PC-3 (cell line): ENCODE results near the gene KCNC3. TPM values are rescaled to one million over a fixed set of nuclear protein-coding genes. Genes with fewer than 3 reads are reported as not detected.

ENCODE experiments used
- ATAC-seq: fragments of 200-7000 bp; cut with Tn5 transposase; 2 replicates; pipeline ENCODE4 v1.9.1; 2020; ENCODE audit warnings: mild to moderate bottlenecking, moderate library complexity
- BruUV-seq: library from RNA; stranded (reverse); fragments of 400-500 nt; replicated peaks from 2 replicates; lab custom pipeline; 2021; lab: Mats Ljungman, UMichigan
- CTCF ChIA-PET: fragments of 300-600 bp; sonication (Branson Sonifier 250); formaldehyde crosslinking; loops from one replicate; lab custom pipeline; 2022; ENCODE audit warnings: antibody characterized with exemption; lab: Charles Lee
- POLR2A ChIA-PET: fragments of 300-600 bp; sonication (Branson Sonifier 250); formaldehyde crosslinking; loops from one replicate; lab custom pipeline; 2022; ENCODE audit warnings: antibody characterized with exemption; ENCODE audit not compliant: unreplicated experiment; lab: Charles Lee
- DNase-seq: peaks from one replicate; pipeline ENCODE4 v3.0.0-alpha.2; 2015
- H2AFZ ChIP-seq: fragments of 300-600 bp; sonication (generic); 2 replicates; pipeline ENCODE4 v1.6.0; 2016; ENCODE audit warnings: antibody characterized with exemption, low read length
- H3F3A ChIP-seq: fragments of 300-600 bp; sonication (generic); one replicate; pipeline ENCODE4 v1.6.0; 2017; ENCODE audit warnings: antibody characterized with exemption, low read length, control low read depth, mild to moderate bottlenecking; ENCODE audit not compliant: unreplicated experiment
- H3K27ac ChIP-seq: fragments of 300-600 bp; sonication (generic); 2 replicates; pipeline ENCODE4 v1.5.1; 2016; ENCODE audit warnings: mild to moderate bottlenecking, low read length
- H3K27me3 ChIP-seq: fragments of 300-600 bp; sonication (generic); 2 replicates; pipeline ENCODE4 v1.6.1; 2016; ENCODE audit warnings: low read length, mixed read lengths
- H3K36me3 ChIP-seq: fragments of 300-600 bp; sonication (generic); 2 replicates; pipeline ENCODE4 v1.6.1; 2016; ENCODE audit warnings: low read depth, mixed run types, low read length, mixed read lengths
- H3K4me1 ChIP-seq: fragments of 300-600 bp; sonication (generic); 2 replicates; pipeline ENCODE4 v1.5.1; 2016; ENCODE audit warnings: low read length; ENCODE audit not compliant: insufficient read depth
- H3K4me2 ChIP-seq: fragments of 300-600 bp; sonication (generic); 2 replicates; pipeline ENCODE4 v1.6.0; 2016; ENCODE audit warnings: low read length
- H3K4me3 ChIP-seq: fragments of 300-600 bp; sonication (generic); 2 replicates; pipeline ENCODE4 v1.5.1; 2016; ENCODE audit warnings: mild to moderate bottlenecking, low read length, mixed read lengths
- H3K79me2 ChIP-seq: fragments of 300-600 bp; sonication (generic); 2 replicates; pipeline ENCODE4 v1.6.1; 2017; ENCODE audit warnings: low read length, mixed read lengths
- H3K9ac ChIP-seq: fragments of 300-600 bp; sonication (generic); 2 replicates; pipeline ENCODE4 v1.6.0; 2016; ENCODE audit warnings: mild to moderate bottlenecking, low read length
- H3K9me2 ChIP-seq: fragments of 300-600 bp; sonication (generic); replicated peaks from 2 replicates; pipeline ENCODE4 v1.6.1; 2016; ENCODE audit warnings: mixed run types, low read length, mixed read lengths
- H3K9me3 ChIP-seq: fragments of 300-600 bp; sonication (generic); 2 replicates; pipeline ENCODE4 v1.6.1; 2016; ENCODE audit warnings: low read length, mixed read lengths
- H4K20me1 ChIP-seq: fragments of 300-600 bp; sonication (generic); 2 replicates; pipeline ENCODE4 v1.6.1; 2016; ENCODE audit warnings: low read length, mixed read lengths
- EZH2 ChIP-seq: fragments of 300-600 bp; sonication (generic); IDR thresholded peaks from one replicate; pipeline ENCODE4 v1.6.1; 2017; ENCODE audit warnings: antibody characterized with exemption, mild to moderate bottlenecking, low read length; ENCODE audit not compliant: unreplicated experiment
- EZH2phosphoT487 ChIP-seq: fragments of 300-600 bp; sonication (generic); IDR thresholded peaks from 2 replicates; pipeline ENCODE4 v1.6.1; 2018; ENCODE audit warnings: mild to moderate bottlenecking, antibody characterized with exemption, low read length, borderline replicate concordance
- intact Hi-C: fragments of 100-400 bp; cut with micrococcal nuclease; formaldehyde crosslinking; loops from 2 replicates; pipeline ENCODE4 v1.9.0; 2023
- total RNA-seq: library from RNA; depleted of rRNA; stranded (reverse); fragments of >200 nt; gene quantifications from 2 replicates; pipeline ENCODE4 v1.2.3, GENCODE V29; 2014
- TF ChIP-seq, protein P1 (sequence below): fragments of 300-600 bp; sonication (generic); conservative IDR thresholded peaks from 2 replicates; pipeline ENCODE4 v1.5.1; 2017; ENCODE audit warnings: antibody characterized with exemption, low read depth, mild to moderate bottlenecking, low read length

Gene KCNC3
- total RNA-seq, 1 experiment from 2014 or later, result 3.1 TPM

- POLR2A ChIA-PET, result no interaction called here
- Histone ChIP-seq H3K4me1 (peaks cover 12% of the 10 kb centered on the region; the same call in 1 of the 2 replicates), H2AFZ (no peak overlapping the region), H4K20me1 (peaks cover 13% of the 10 kb centered on the region; the same call in 1 of the 2 replicates), H3K27ac (no peak overlapping the region), H3K4me3 (no peak overlapping the region; the same call in 1 of the 2 replicates), H3K9ac (no peak overlapping the region), H3K9me3 (no peaks in the 10 kb centered on the region), H3K9me2 (no peaks in the 10 kb centered on the region), H3K27me3 (no peaks in the 10 kb centered on the region), H3K4me2 (peak overlapping the region; percentile 57), H3F3A (no peaks in the 10 kb centered on the region), H3K36me3 (no peaks in the 10 kb centered on the region), H3K79me2 (no peaks in the 10 kb centered on the region)
- intact Hi-C loops, result no loop called here
- peak; percentile 87 for DNase-seq
- TF ChIP-seq EZH2, result no peak
- TF ChIP-seq, protein P1, sequence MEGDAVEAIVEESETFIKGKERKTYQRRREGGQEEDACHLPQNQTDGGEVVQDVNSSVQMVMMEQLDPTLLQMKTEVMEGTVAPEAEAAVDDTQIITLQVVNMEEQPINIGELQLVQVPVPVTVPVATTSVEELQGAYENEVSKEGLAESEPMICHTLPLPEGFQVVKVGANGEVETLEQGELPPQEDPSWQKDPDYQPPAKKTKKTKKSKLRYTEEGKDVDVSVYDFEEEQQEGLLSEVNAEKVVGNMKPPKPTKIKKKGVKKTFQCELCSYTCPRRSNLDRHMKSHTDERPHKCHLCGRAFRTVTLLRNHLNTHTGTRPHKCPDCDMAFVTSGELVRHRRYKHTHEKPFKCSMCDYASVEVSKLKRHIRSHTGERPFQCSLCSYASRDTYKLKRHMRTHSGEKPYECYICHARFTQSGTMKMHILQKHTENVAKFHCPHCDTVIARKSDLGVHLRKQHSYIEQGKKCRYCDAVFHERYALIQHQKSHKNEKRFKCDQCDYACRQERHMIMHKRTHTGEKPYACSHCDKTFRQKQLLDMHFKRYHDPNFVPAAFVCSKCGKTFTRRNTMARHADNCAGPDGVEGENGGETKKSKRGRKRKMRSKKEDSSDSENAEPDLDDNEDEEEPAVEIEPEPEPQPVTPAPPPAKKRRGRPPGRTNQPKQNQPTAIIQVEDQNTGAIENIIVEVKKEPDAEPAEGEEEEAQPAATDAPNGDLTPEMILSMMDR, result no peak
- TF ChIP-seq EZH2phosphoT487, result no peak
- ATAC-seq, result peak; percentile 3; the same call in 1 of the 2 replicates
- BruUV-seq, result no TSS peak
- CTCF ChIA-PET, result interaction anchor here (0.5 kb wide), 1 partner anchor 24 kb away, joined by 3 read pairs; no protein-coding TSS in a partner anchor
Observed at GRCh38 chr19:50325310-50326100, 3.7 kb downstream of the KCNC3 start.

DNA sequence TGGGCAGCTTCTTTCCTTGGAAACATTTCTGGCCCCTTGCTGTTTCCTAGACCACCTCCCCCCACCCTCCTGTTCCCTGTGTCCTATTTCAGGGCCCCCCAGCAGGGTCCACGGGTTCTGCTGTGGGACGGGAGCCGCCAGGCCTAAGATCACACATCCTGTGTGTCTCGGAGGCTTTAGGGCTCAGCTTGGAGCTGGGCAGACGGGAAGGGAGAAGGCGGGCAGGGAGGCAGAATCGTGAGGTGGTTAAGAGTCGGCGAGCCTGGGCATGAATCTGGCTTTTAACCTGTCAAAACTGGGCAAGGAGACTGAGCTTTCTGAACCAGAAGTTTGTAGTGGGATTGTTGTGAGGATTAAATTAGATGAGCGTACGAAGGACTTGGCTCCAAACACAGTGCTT, 4.8 kb downstream of the KCNC3 start:
- H3K9ac ChIP-seq, result no peak overlapping the region
- H3K36me3 ChIP-seq, result no peaks in the 10 kb centered on the region
- H3K4me3 ChIP-seq, result no peak overlapping the region
- intact Hi-C loops, result no loop called here
- ChIA-PET POLR2A (no interaction called here), CTCF (no interaction called here)
- H4K20me1 ChIP-seq, result peaks cover 13% of the 10 kb centered on the region; the same call in 1 of the 2 replicates
- no peak overlapping the region for H2AFZ ChIP-seq
- ATAC-seq (no peak), DNase-seq (no peak)
- peaks cover 4% of the 10 kb centered on the region; the same call in 1 of the 2 replicates for H3K4me1 ChIP-seq
- no peak overlapping the region for H3K4me2 ChIP-seq
- H3K79me2 ChIP-seq, result no peaks in the 10 kb centered on the region
- no TSS peak for BruUV-seq
- no peaks in the 10 kb centered on the region for H3K27me3 ChIP-seq
- H3K9me3 ChIP-seq, result no peaks in the 10 kb centered on the region
- TF ChIP-seq EZH2phosphoT487, result no peak
- TF ChIP-seq, protein P1, result no peak
- TF ChIP-seq EZH2, result no peak
- H3K9me2 ChIP-seq, result no peaks in the 10 kb centered on the region
- H3F3A ChIP-seq, result no peaks in the 10 kb centered on the region
- H3K27ac ChIP-seq, result no peak overlapping the region

DNA sequence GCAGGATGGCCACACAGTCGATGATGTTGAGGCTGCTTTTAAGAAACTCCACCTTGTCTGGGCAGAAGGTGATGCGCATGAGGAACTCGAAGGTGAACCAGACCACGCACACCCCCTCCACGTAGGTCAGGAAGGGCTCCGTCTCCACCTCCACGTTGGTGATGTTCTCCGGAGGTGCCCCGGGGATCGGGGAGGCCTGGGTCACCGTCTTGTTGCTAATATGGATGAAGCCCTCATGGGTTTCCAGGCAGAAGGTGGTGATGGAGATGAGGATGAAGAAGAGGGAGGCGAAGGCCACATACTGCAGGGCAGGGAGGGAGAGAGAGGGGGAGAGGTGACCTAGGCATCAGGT, 5.4 kb downstream of the KCNC3 start:
- ATAC-seq (no peak), DNase-seq (no peak)
- Histone ChIP-seq H3K4me1 (peaks cover 4% of the 10 kb centered on the region; the same call in 1 of the 2 replicates), H3K4me3 (no peak overlapping the region), H3F3A (no peaks in the 10 kb centered on the region), H3K27ac (no peak overlapping the region), H2AFZ (no peak overlapping the region), H3K9ac (no peak overlapping the region), H3K9me2 (no peaks in the 10 kb centered on the region), H3K4me2 (no peak overlapping the region), H3K27me3 (no peaks in the 10 kb centered on the region), H3K36me3 (no peaks in the 10 kb centered on the region), H3K79me2 (no peaks in the 10 kb centered on the region), H4K20me1 (peaks cover 13% of the 10 kb centered on the region; the same call in 1 of the 2 replicates), H3K9me3 (no peaks in the 10 kb centered on the region)
- intact Hi-C loops, result no loop called here
- no peak for TF ChIP-seq EZH2
- TF ChIP-seq EZH2phosphoT487, result no peak
- TF ChIP-seq, protein P1, result no peak
- POLR2A ChIA-PET, result no interaction called here
- CTCF ChIA-PET, result no interaction called here
- BruUV-seq, result no TSS peak
